Subcutaneous adipose tissue (tissue), 4 donors: Measurements from ENCODE around the gene THUMPD3. TPM values are rescaled to one million over a fixed set of nuclear protein-coding genes. Genes with fewer than 3 reads are reported as not detected.

Source experiments
- total RNA-seq, 4 donors: library from RNA; depleted of rRNA; stranded (reverse); fragments of >200 nt; gene quantifications; one replicate each; pipeline ENCODE4 v1.1.0, GENCODE V29; 2016
- TF ChIP-seq, protein P1 (sequence below): fragments of 450-650 bp; IDR thresholded peaks from one replicate; pipeline ENCODE4 v1.5.1; 2016; ENCODE audit warnings: low read depth, mild to moderate bottlenecking, control low read depth, antibody characterized with exemption, moderate library complexity

The THUMPD3 gene
- total RNA-seq, 4 donors from 2014 or later: 20.7 to 53.8 (median 23.4) TPM

- TF ChIP-seq, protein P1, sequence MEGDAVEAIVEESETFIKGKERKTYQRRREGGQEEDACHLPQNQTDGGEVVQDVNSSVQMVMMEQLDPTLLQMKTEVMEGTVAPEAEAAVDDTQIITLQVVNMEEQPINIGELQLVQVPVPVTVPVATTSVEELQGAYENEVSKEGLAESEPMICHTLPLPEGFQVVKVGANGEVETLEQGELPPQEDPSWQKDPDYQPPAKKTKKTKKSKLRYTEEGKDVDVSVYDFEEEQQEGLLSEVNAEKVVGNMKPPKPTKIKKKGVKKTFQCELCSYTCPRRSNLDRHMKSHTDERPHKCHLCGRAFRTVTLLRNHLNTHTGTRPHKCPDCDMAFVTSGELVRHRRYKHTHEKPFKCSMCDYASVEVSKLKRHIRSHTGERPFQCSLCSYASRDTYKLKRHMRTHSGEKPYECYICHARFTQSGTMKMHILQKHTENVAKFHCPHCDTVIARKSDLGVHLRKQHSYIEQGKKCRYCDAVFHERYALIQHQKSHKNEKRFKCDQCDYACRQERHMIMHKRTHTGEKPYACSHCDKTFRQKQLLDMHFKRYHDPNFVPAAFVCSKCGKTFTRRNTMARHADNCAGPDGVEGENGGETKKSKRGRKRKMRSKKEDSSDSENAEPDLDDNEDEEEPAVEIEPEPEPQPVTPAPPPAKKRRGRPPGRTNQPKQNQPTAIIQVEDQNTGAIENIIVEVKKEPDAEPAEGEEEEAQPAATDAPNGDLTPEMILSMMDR: no peak
Measured at GRCh38 chr3:9386078-9386459, 23.2 kb downstream of the THUMPD3 start.

DNA sequence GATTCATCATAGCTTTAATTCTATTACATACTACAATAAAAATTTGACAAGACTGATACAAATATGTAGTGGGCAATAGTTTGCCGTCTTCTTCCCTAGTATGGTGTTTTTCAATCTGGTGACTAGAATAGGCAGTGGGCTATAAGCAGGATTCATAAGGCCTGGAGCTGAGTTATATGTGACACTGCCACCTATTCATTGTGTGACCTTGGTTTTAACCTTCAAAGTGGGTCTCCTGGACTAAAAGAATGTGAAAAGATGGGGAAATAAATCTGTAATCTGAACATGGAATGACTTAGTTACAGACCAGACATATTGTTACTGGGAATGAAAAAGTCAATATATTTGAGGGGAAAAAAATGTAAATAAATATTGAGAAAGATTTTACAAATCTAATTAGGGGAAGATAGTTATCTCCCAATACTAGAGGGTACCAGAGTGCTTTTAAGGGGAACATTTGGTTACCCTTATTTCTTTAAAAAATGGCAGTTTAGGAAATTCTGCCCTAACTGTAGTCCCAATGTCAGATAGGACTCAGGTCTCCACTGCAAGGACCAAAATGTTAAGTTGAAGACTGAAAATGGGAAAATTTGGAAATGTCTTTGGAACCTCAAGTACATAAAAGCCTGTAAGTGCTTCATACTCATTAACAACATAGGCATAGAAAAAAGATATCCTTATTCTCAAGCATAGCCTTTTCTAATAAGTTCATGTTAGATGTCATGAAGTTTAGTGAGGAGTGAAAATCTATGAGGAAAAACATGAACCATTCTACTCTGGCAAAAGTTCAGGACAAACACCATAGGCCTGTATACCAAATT is 23.9 kb downstream of the THUMPD3 start:
- TF ChIP-seq, protein P1: no peak

GRCh38 chr3:9387322-9387655 is 24.4 kb downstream of the THUMPD3 start:
- TF ChIP-seq, protein P1: no peak

- TF ChIP-seq, protein P1: no peak
Measured at GRCh38 chr3:9388142-9388541, 25.3 kb downstream of the THUMPD3 start.

DNA sequence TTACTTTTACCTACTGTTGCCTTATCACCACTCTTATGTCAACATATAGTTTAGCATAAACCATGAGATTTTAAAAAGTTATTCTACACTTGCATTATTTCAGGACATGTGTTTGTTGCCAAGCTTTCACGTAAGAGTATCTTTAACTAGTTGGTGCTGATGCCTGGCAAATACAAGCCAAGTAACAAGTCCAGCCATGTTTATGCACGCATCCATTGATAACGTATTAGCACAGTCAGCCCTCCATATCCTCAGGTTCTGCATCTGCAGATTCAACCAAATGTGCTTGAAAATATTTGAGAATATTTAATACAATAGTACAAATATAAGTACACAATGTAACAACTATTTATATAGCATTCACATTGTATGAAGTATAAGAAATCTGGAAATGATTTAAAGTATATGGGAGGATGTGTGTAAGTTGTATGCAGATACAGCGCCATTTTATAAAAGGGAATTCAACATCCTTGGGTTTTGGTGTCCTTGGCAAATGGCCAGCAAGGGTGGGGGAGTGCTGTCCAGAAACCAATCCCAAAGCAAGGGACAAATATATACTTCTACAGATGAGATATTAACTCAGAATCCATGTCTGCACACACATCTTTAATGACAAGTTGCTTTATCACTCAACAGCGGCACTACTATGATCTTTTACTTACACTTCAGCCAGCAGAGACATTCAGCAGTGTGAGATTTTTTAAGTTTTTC is 25.9 kb downstream of the THUMPD3 start:
- TF ChIP-seq, protein P1: no peak

- TF ChIP-seq, protein P1: no peak
Measured at GRCh38 chr3:9390265-9390888, 27.5 kb downstream of the THUMPD3 start.

DNA sequence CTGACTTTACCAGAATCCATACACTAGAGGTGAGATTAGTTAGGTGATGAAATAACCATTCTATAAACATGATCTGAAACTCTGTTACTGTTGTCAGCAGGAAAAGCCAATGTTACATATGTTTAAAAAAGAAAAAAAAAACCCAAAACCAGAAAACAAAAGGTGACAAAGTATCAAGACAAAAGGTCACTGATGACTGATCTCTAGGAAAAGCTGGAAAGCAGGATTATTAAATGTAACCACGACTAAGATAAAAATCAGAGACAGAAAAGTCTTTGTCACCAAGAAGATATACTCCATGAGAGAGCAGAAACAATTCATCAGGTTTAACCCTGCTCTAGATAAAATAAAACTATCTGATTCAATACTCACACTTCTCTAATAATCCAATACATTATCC is 29.2 kb downstream of the THUMPD3 start:
- TF ChIP-seq, protein P1: no peak
